HEK293T (cell line): Measurements from ENCODE around the gene IL10.

ENCODE experiments used
- ELF4 ChIP-seq: fragments of 450-650 bp; IDR thresholded peaks from 2 replicates; pipeline ENCODE4 v1.6.1; 2017; ENCODE audit warnings: antibody characterized with exemption
- FOXM1 ChIP-seq: fragments of 450-650 bp; IDR thresholded peaks from 2 replicates; pipeline ENCODE4 v1.6.1; 2017; ENCODE audit warnings: mild to moderate bottlenecking, borderline replicate concordance
- LEF1 ChIP-seq: fragments of 450-650 bp; IDR thresholded peaks from 2 replicates; pipeline ENCODE4 v1.6.1; 2017; ENCODE audit warnings: mild to moderate bottlenecking, borderline replicate concordance
- TARDBP ChIP-seq: fragments of 450-650 bp; IDR thresholded peaks from 2 replicates; pipeline ENCODE4 v1.6.1; 2016

GRCh38 chr1:206757524-206758266, 14.6 kb downstream of the IL10 start:
- TF ChIP-seq LEF1, result no peak
- TF ChIP-seq TARDBP, result no peak
- no peak for TF ChIP-seq ELF4
- no peak for TF ChIP-seq FOXM1
